Liver (tissue), 3 donors: ENCODE data around the gene SIL1.

ENCODE experiments used
- CTCF ChIP-seq: fragments of 150-350 bp; IDR thresholded peaks from 2 replicates; pipeline ENCODE4 v1.5.1; 2017; ENCODE audit warnings: improper control_type of control experiment, low read depth, low read length; ENCODE audit not compliant: missing input control
- EGR1 ChIP-seq, 2 donors: IDR thresholded peaks; 2 replicates each; pipeline ENCODE4 v1.6.1; 2016 to 2018; ENCODE audit warnings: antibody characterized with exemption in 2 of 2, low read depth in 2 of 2
- RAD21 ChIP-seq, 2 donors: IDR thresholded peaks; 2 replicates each; pipeline ENCODE4 v1.6.1; 2016; ENCODE audit warnings: antibody characterized with exemption in 2 of 2, mild to moderate bottlenecking in 2 of 2
- RXRA ChIP-seq, 2 donors: IDR thresholded peaks; 2 replicates each; pipeline ENCODE4 v1.6.1; 2017 to 2018; ENCODE audit warnings: antibody characterized with exemption in 2 of 2, mild to moderate bottlenecking in 1 of 2
- donor health status: healthy.
- donor health status: healthy.

DNA sequence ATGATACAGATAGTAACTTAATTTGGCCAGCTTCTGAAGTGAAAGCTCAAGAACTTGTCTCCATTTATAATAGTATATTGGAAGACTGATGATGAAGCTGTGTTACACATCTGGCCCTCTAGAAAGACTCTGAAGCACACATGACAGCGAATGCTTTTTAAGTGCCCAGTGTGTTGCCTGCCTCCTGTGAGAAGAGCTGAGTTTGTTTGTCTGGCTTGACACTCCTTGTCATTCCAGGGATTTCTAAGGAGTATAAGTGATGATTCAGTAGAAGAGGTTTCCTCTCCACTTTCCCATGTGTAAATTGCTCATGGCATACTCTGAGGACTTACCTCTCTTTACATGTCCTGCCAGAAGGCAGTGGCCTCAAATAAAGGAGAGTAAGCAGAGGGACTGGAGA lies 292.6 kb downstream of the SIL1 start:
- TF ChIP-seq EGR1 (IDR thresholded peaks at IDR 0.05; ENCODE audit: low read depth in 2 of 2) (no peak), CTCF (no peak), RAD21 (IDR thresholded peaks at IDR 0.05) (no peak), RXRA (IDR thresholded peaks at IDR 0.05) (no peak)
